Hippocampal formation (tissue), 2 donors: ENCODE data around the gene GCN1.
"Not testable (repeated sequence)": the region's sequence is repeated elsewhere in the genome, so short reads cannot be mapped to it uniquely, and the experiment has no call there.

Experiments used
- DNase-seq, 2 donors: peaks; one replicate each; lab custom pipeline; 2025; lab: John Stamatoyannopoulos, UW

The GCN1 gene, protein sequence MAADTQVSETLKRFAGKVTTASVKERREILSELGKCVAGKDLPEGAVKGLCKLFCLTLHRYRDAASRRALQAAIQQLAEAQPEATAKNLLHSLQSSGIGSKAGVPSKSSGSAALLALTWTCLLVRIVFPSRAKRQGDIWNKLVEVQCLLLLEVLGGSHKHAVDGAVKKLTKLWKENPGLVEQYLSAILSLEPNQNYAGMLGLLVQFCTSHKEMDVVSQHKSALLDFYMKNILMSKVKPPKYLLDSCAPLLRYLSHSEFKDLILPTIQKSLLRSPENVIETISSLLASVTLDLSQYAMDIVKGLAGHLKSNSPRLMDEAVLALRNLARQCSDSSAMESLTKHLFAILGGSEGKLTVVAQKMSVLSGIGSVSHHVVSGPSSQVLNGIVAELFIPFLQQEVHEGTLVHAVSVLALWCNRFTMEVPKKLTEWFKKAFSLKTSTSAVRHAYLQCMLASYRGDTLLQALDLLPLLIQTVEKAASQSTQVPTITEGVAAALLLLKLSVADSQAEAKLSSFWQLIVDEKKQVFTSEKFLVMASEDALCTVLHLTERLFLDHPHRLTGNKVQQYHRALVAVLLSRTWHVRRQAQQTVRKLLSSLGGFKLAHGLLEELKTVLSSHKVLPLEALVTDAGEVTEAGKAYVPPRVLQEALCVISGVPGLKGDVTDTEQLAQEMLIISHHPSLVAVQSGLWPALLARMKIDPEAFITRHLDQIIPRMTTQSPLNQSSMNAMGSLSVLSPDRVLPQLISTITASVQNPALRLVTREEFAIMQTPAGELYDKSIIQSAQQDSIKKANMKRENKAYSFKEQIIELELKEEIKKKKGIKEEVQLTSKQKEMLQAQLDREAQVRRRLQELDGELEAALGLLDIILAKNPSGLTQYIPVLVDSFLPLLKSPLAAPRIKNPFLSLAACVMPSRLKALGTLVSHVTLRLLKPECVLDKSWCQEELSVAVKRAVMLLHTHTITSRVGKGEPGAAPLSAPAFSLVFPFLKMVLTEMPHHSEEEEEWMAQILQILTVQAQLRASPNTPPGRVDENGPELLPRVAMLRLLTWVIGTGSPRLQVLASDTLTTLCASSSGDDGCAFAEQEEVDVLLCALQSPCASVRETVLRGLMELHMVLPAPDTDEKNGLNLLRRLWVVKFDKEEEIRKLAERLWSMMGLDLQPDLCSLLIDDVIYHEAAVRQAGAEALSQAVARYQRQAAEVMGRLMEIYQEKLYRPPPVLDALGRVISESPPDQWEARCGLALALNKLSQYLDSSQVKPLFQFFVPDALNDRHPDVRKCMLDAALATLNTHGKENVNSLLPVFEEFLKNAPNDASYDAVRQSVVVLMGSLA (N-terminal part only)

DNA sequence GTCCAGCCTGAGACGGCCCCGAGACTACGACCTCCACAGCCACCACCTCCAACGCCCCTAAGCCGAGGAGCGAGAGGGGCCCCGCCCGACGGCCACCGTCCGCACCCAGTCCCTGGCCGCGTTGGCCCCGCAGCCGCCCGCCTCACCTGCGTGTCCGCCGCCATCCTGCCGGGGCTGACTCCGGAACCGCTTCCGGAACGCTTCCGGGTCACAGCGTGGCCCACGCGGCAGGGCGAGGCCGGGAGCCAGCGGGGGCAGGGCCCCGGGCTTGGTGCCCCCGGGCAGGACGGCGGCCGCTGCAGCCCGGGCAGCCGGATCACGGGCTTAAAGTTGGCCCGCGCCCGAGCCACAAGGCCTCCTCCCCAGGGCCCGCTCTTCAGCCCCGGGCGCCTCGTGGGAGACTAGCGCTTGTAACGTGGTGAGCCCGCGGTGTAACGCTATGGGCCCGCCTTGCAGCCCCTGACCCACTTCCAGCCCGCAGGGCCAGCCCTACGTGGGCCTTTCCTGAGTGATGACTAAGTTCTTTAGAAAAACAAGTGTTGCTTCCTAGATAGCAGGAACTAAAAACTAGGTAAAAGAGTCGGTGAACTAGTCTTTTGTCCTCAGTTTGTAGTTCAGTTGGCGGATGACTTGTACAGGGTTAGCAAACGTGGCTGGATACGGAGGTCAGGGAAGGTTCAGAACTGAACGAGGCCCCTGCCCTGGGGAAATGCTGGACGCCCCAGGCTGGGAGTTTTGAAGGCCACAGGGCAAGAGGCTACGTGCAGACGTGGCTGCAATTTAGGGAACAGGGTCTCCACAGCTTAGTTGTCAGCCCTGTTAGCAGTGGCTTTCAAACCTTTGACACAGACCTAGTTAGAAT is at the start of gene GCN1:
Gene GCN1 (minus strand): TSS at position 182 of the 862 bp plus-strand sequence. CDS start 18 bp downstream, at position 164.
- peak; percentile 45 to 82 for DNase-seq

GRCh38 chr12:120242971-120243699 is 48.6 kb upstream of the GCN1 start:
- DNase-seq: no peak

GRCh38 chr12:120242275-120242799 is 47.8 kb upstream of the GCN1 start:
- no peak for DNase-seq

- DNase-seq: no peak
Measured at GRCh38 chr12:120241561-120242274, 47.2 kb upstream of the GCN1 start.

GRCh38 chr12:120240495-120240833 is 45.9 kb upstream of the GCN1 start:
- no peak for DNase-seq

- DNase-seq: no peak
Measured at GRCh38 chr12:120239776-120240494, 45.4 kb upstream of the GCN1 start.

GRCh38 chr12:120238839-120239445 is 44.4 kb upstream of the GCN1 start:
- no peak for DNase-seq

DNA sequence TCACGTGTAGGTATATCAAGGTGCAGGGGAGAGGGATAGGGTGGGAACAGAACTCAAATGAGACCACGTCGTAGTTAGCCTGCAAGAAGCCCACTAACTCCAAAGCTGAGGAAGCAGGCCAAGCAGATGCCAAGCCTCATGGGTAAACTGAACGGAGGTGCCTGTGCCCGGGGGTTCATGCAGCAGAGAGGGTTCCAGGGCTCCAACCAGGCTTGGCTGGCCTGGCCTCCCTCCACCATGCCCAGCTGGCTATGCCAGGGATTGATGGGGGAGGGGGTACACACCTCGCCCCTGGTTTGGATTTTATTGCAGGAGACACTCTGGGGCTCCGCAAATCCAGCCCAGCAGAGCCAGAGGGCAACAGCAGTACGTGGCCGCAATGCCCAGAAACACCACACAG is 43.7 kb upstream of the GCN1 start:
- DNase-seq: no peak

DNA sequence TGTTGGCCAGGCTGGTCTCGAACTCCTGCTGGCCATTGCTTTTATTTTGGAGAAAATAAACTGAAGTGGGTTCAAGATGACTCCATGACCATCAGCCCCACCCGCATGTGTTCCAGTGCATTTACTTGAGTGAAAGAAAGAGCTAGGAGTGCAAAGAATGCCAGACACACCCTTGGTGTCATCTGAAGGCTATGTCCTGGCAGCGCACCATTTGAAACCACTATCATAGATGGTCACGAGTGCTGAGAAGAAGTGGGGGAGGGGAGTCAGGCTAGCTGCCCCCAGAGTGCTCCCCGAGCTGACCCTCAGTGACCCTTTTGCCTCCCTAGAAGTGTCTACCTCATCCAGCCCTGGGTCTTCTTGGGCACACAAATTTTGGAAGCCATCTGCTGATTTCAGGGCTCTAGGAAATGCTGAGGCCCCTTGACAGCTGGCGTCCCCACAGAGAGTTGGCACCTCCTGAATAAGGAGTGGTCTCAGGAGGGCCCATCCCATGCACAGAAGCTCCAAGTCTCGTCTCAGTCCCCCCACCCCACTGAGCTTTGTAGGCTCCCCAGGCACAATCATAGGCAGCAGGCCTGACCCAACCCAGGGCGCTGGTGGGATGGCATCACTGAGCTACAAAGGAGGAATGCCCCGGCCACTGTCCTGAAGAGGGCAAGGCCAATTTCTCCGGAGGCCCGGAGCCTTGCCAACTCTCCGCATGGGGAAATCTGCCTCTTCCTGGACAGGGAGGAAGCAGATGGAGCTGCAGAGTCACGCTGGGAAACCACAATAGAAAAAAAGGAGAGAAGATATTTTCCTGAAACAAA is 43.1 kb upstream of the GCN1 start:
- DNase-seq: peak in 1 of 2 donors; percentile 27

GRCh38 chr12:120236809-120237208 is 42.3 kb upstream of the GCN1 start:
- DNase-seq: not testable (repeated sequence)

DNA sequence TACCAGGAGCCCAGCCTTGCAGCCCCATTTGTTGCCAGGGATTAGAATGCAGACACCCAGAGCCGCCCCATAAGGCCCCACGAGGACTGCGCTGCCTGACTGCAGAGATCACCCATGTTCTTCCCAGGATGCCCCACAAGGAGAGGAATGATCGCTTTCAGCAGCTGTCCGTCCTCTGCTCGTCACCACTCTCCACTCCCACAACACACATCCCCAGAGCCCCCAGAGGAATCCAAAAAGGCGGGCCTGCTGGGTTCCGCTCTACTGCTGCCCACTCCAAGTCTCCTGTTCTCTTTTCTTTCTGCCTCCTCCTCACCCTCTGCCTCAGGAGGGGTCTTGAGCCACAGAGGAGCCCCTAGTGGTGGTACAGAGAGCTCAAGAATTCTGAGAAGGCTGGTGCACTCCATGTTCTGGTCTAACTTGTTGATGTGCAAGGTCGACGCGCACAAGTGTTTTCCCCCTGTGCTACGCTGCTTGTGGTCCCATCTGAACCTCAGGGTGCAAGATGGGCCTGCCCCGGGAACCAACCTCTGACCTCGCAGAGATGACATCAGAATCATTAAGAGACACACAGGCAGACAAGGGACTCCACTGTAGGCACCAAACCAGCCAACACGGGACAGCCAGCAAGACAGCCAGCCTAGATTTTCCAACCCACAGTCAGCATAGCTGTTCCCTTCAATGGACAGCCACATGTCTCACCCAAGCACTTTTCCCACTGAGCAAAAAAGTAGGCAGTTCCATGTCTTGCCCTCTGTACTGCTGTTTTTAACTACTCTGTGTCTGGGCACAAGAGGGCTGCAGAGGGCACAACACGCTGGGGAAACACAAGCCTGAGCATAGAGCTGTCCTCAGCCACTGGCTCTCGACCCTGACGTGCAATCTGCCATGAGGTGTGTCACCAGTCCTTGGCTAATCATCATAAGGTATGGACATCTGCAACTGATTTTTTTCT is 41.1 kb upstream of the GCN1 start:
- DNase-seq: no peak

GRCh38 chr12:120234643-120235368 is 40.3 kb upstream of the GCN1 start:
- DNase-seq: peak; percentile 57 to 75

GRCh38 chr12:120231316-120232011 is 36.9 kb upstream of the GCN1 start:
- no peak for DNase-seq

DNA sequence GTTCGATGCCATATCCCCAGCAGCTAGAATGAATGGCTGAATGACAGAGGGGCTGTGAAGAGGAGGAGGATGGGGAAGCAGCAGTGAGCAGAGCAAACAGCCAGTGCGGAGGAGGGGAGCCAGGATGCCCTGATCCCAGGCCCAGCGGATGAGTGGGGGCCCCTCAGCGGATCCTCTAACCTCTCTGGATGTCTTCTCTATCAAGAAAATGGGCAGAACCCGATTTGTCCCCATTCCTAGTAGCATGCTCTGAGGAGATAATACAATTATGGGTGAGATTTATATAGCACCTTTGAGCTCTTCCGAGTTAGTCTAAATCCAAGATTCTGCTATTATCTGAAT is 36.4 kb upstream of the GCN1 start:
- no peak for DNase-seq

GRCh38 chr12:120230326-120230973 is 35.9 kb upstream of the GCN1 start:
- DNase-seq: no peak
